IMR-90 (cell line): Measurements from ENCODE around the gene CEP83. TPM values are rescaled to one million over a fixed set of nuclear protein-coding genes. Genes with fewer than 3 reads are reported as not detected.

Experiments used
- ATAC-seq: fragments of 200-7000 bp; cut with Tn5 transposase; 2 replicates; pipeline ENCODE4 v1.9.1; 2020; ENCODE audit warnings: low read depth, mild to moderate bottlenecking, moderate library complexity
- BruUV-seq: library from RNA; stranded (reverse); fragments of 400-500 nt; replicated peaks from 2 replicates; lab custom pipeline; 2021; lab: Mats Ljungman, UMichigan
- CTCF ChIA-PET: fragments of 300-600 bp; formaldehyde crosslinking; extraction: SDS; loops from one replicate; lab custom pipeline; 2021; ENCODE audit warnings: antibody characterized with exemption; lab: Yijun Ruan, JAX
- POLR2A ChIA-PET: fragments of 300-600 bp; sonication (Branson Sonifier 250); formaldehyde crosslinking; loops from one replicate; lab custom pipeline; 2022; ENCODE audit warnings: antibody characterized with exemption; ENCODE audit not compliant: unreplicated experiment; lab: Charles Lee
- DNase-seq: peaks from one replicate; pipeline ENCODE4 v3.0.0; 2013
- H2AFZ ChIP-seq: replicated peaks from 2 replicates; pipeline ENCODE3; 2013; ENCODE audit warnings: low read length, mild to moderate bottlenecking; ENCODE audit not compliant: poor library complexity
- H2AK5ac ChIP-seq: 2 replicates; pipeline ENCODE4 v1.6.1; 2013; ENCODE audit warnings: low read depth, low read length, inconsistent platforms
- H2AK9ac ChIP-seq: replicated peaks from 2 replicates; pipeline ENCODE3; 2013; ENCODE audit warnings: mild to moderate bottlenecking, low read depth, low read length, moderate library complexity; ENCODE audit not compliant: poor library complexity
- H2BK120ac ChIP-seq: 2 replicates; pipeline ENCODE4 v1.6.1; 2013; ENCODE audit warnings: low read depth, low read length, inconsistent platforms
- H2BK15ac ChIP-seq: 3 replicates; pipeline ENCODE4 v1.6.1; 2013; ENCODE audit warnings: low read depth, low read length, inconsistent platforms
- H2BK20ac ChIP-seq: 2 replicates; pipeline ENCODE4 v1.6.1; 2013; ENCODE audit warnings: low read depth, mild to moderate bottlenecking, inconsistent platforms, low read length, moderate library complexity
- H2BK5ac ChIP-seq: 2 replicates; pipeline ENCODE4 v1.6.1; 2013; ENCODE audit warnings: mild to moderate bottlenecking, low read depth, low read length, inconsistent platforms; ENCODE audit not compliant: poor library complexity, severe bottlenecking
- H3K14ac ChIP-seq: replicated peaks from 2 replicates; pipeline ENCODE4 v1.6.1; 2013; ENCODE audit warnings: low read depth, low read length, inconsistent platforms
- H3K18ac ChIP-seq: 2 replicates; pipeline ENCODE4 v1.6.1; 2013; ENCODE audit warnings: low read depth, low read length, control low read depth
- H3K23ac ChIP-seq: 2 replicates; pipeline ENCODE4 v1.6.1; 2013; ENCODE audit warnings: low read depth, low read length, inconsistent platforms
- H3K27ac ChIP-seq: 2 replicates; pipeline ENCODE4 v1.5.1; 2013; ENCODE audit warnings: mild to moderate bottlenecking, control low read depth, low read length; ENCODE audit not compliant: insufficient read depth
- H3K27me3 ChIP-seq: 2 replicates; pipeline ENCODE4 v1.6.1; 2013; ENCODE audit warnings: low read length; ENCODE audit not compliant: control insufficient read depth, insufficient read depth
- H3K36me3 ChIP-seq: 2 replicates; pipeline ENCODE4 v1.6.1; 2013; ENCODE audit warnings: low read length, mixed read lengths; ENCODE audit not compliant: control insufficient read depth, insufficient read depth
- H3K4ac ChIP-seq: 2 replicates; pipeline ENCODE4 v1.6.1; 2013; ENCODE audit warnings: low read depth, low read length, inconsistent platforms
- H3K4me1 ChIP-seq: 2 replicates; pipeline ENCODE4 v1.6.1; 2013; ENCODE audit warnings: low read length, mixed read lengths; ENCODE audit not compliant: control insufficient read depth, insufficient read depth
- H3K4me2 ChIP-seq: 2 replicates; pipeline ENCODE4 v1.6.1; 2013; ENCODE audit warnings: low read depth, mild to moderate bottlenecking, control low read depth, low read length, moderate library complexity
- H3K4me3 ChIP-seq: 2 replicates; pipeline ENCODE4 v1.5.1; 2013; ENCODE audit warnings: low read depth, mild to moderate bottlenecking, control low read depth, low read length, moderate library complexity; ENCODE audit not compliant: insufficient read depth
- H3K56ac ChIP-seq: 2 replicates; pipeline ENCODE4 v1.6.1; 2013; ENCODE audit warnings: low read length, inconsistent platforms; ENCODE audit not compliant: insufficient read depth; ENCODE audit errors: extremely low read depth
- H3K79me1 ChIP-seq, 2 experiments: 2 replicates each; pipeline ENCODE4 v1.6.1; 2013; ENCODE audit warnings: low read length in 2 of 2, inconsistent platforms in 1 of 2, low read depth in 1 of 2
- H3K9ac ChIP-seq: 2 replicates; pipeline ENCODE4 v1.6.1; 2013; ENCODE audit warnings: low read depth, low read length, control low read depth
- H3K9me1 ChIP-seq: 2 replicates; pipeline ENCODE4 v1.6.1; 2013; ENCODE audit warnings: low read length, inconsistent platforms; ENCODE audit not compliant: insufficient read depth
- H3K9me3 ChIP-seq: 2 replicates; pipeline ENCODE4 v1.6.1; 2013; ENCODE audit warnings: low read length; ENCODE audit not compliant: control insufficient read depth, insufficient read depth
- H4K20me1 ChIP-seq: 2 replicates; pipeline ENCODE4 v1.6.1; 2013; ENCODE audit warnings: low read length, inconsistent platforms; ENCODE audit not compliant: insufficient read depth
- H4K5ac ChIP-seq: 2 replicates; pipeline ENCODE4 v1.6.1; 2013; ENCODE audit warnings: mild to moderate bottlenecking, low read depth, low read length, control low read depth
- H4K8ac ChIP-seq, 2 experiments: 2 replicates each; pipeline ENCODE4 v1.6.1; 2013; ENCODE audit warnings: low read depth in 2 of 2, low read length in 2 of 2, control low read depth in 1 of 2, inconsistent platforms in 1 of 2
- H4K91ac ChIP-seq: 2 replicates; pipeline ENCODE4 v1.6.1; 2013; ENCODE audit warnings: low read depth, low read length, inconsistent platforms; ENCODE audit not compliant: insufficient read depth
- BHLHE40 ChIP-seq: fragments of 150-350 bp; IDR thresholded peaks from 2 replicates; pipeline ENCODE4 v1.6.1; 2016; ENCODE audit warnings: mild to moderate bottlenecking, low read depth, low read length
- FOS ChIP-seq: fragments of 150-350 bp; IDR thresholded peaks from 2 replicates; pipeline ENCODE4 v1.6.1; 2016; ENCODE audit warnings: low read depth, low read length
- MAFK ChIP-seq: IDR thresholded peaks from 2 replicates; pipeline ENCODE4 v1.6.1; 2012; ENCODE audit warnings: low read depth, low read length, improper control_type of control experiment
- MAZ ChIP-seq: IDR thresholded peaks from 2 replicates; pipeline ENCODE4 v1.6.1; 2012; ENCODE audit warnings: low read depth, mild to moderate bottlenecking, low read length, improper control_type of control experiment, moderate library complexity, borderline replicate concordance
- MXI1 ChIP-seq: IDR thresholded peaks from 2 replicates; pipeline ENCODE4 v1.6.1; 2012; ENCODE audit warnings: low read depth, mild to moderate bottlenecking, low read length, moderate library complexity, borderline replicate concordance
- NFE2L2 ChIP-seq: fragments of 150-350 bp; IDR thresholded peaks from 2 replicates; pipeline ENCODE4 v1.6.1; 2016; ENCODE audit warnings: low read depth, mild to moderate bottlenecking, low read length
- POLR2A ChIP-seq: IDR thresholded peaks from 2 replicates; pipeline ENCODE4 v1.6.1; 2012; ENCODE audit warnings: mild to moderate bottlenecking, low read depth, low read length
- RAD21 ChIP-seq: IDR thresholded peaks from 2 replicates; pipeline ENCODE4 v1.6.1; 2012; ENCODE audit warnings: low read length, improper control_type of control experiment
- RCOR1 ChIP-seq: IDR thresholded peaks from 2 replicates; pipeline ENCODE4 v1.6.1; 2012; ENCODE audit warnings: mild to moderate bottlenecking, low read length, improper control_type of control experiment; ENCODE audit not compliant: insufficient replicate concordance
- RFX5 ChIP-seq: IDR thresholded peaks from 2 replicates; pipeline ENCODE4 v1.8.0; 2012; ENCODE audit warnings: low read depth, mild to moderate bottlenecking, low read length, moderate library complexity
- SMC3 ChIP-seq: fragments of 150-350 bp; IDR thresholded peaks from 2 replicates; pipeline ENCODE4 v1.6.1; 2016; ENCODE audit warnings: low read depth, mild to moderate bottlenecking, antibody characterized with exemption, low read length, moderate library complexity
- USF2 ChIP-seq: fragments of 150-350 bp; IDR thresholded peaks from 2 replicates; pipeline ENCODE4 v1.6.1; 2017; ENCODE audit warnings: mild to moderate bottlenecking, antibody characterized with exemption, low read length, low read depth
- WGBS, 2 experiments: methylation state at CpG; one replicate each; pipeline versions ENCODE4 v1.1.5 to v1.1.7; 2013; ENCODE audit warnings: missing lambda C conversion rate in 2 of 2; ENCODE audit not compliant: insufficient read length in 1 of 2; ENCODE audit errors: extremely low coverage in 2 of 2; 5-methylcytosine and 5-hydroxymethylcytosine counted together
- dilution Hi-C: fragments of 300-500 bp; cut with HindIII; formaldehyde crosslinking; loops from one replicate; pipeline ENCODE4 v1.14.3; 2018; ENCODE audit warnings: low sequenced_read_pairs; ENCODE audit not compliant: unreplicated experiment
- in situ Hi-C: fragments of 300-500 bp; cut with MboI; formaldehyde crosslinking; loops from 3 replicates; pipeline ENCODE4 v1.14.3; 2019; ENCODE audit warnings: low sequenced_read_pairs, inconsistent platforms, mixed read lengths
- intact Hi-C: fragments of 100-400 bp; cut with micrococcal nuclease; formaldehyde crosslinking; loops from 2 replicates; pipeline ENCODE4 v1.10.0; 2022
- polyA plus RNA-seq, 3 experiments: library from polyadenylated mRNA; depleted of rRNA; stranded (reverse); fragments of >200 nt; gene quantifications; 2 replicates each; pipeline ENCODE4 v1.2.3, GENCODE V29; 2012; ENCODE audit warnings: low replicate concordance in 1 of 3
- total RNA-seq: library from RNA; depleted of rRNA; stranded (reverse); fragments of >200 nt; gene quantifications from 2 replicates; pipeline ENCODE4 v1.2.3, GENCODE V29; 2012
- TF ChIP-seq, protein P1 (sequence below): fragments of 150-350 bp; IDR thresholded peaks from 2 replicates; pipeline ENCODE4 v1.6.1; 2016; ENCODE audit warnings: low read depth, mild to moderate bottlenecking, low read length, moderate library complexity, borderline replicate concordance
- TF ChIP-seq, protein P2 (sequence below): conservative IDR thresholded peaks from 2 replicates; pipeline ENCODE4 v1.5.1; 2012; ENCODE audit warnings: mild to moderate bottlenecking, low read depth, low read length, improper control_type of control experiment

The CEP83 gene
- total and polyA plus RNA-seq, 2 of the 4 experiments (the other 2 are of a cell fraction) = 3.9 to 8.9 TPM

DNA sequence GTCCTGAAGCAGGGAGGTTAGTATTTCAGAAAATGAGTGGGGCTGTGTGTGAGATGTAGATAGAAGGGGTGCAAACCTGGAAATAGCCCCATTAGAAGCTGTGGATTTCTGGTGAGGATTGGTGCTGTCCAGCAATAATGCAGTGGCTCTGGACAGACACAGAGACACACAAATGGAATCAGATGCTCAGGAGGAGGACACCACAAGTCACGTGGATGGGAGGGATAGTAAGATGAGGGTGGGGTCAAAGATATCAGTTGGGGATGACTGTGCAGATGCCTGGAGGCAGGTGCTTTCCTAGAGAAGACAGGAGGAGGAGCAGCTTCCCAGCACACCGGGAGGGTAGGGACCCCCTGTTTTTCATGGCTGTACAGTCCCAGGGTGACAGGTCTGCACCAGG is 174.8 kb downstream of the CEP83 start:
- Histone ChIP-seq H3K27me3 (peaks cover 4% of the 10 kb centered on the region), H4K20me1 (no peaks in the 10 kb centered on the region), H3K4ac (no peak overlapping the region), H3K9ac (no peak overlapping the region), H2BK120ac (no peak overlapping the region), H4K8ac (no peak overlapping the region), H2BK20ac (no peak overlapping the region), H3K36me3 (no peaks in the 10 kb centered on the region), H2AK5ac (no peak overlapping the region), H3K56ac (no peak overlapping the region), H4K5ac (no peak overlapping the region), H3K4me1 (peaks cover 7% of the 10 kb centered on the region), H2AFZ (no peak overlapping the region), H2AK9ac (peak overlapping the region; percentile 71), H3K79me1 (no peaks in the 10 kb centered on the region), H3K9me1 (peaks cover 3% of the 10 kb centered on the region; the same call in 1 of the 2 replicates), H2BK15ac (no peak overlapping the region), H3K27ac (no peak overlapping the region), H4K91ac (no peak overlapping the region), H3K4me2 (no peak overlapping the region), H3K14ac (no peak overlapping the region), H3K4me3 (no peak overlapping the region), H3K23ac (no peak overlapping the region), H3K9me3 (no peaks in the 10 kb centered on the region), H2BK5ac (no peak overlapping the region), H3K18ac (no peak overlapping the region)
- no peak for DNase-seq
- in situ Hi-C loops = no loop called here
- TF ChIP-seq RCOR1 (no peak), MAFK (no peak), NFE2L2 (no peak), USF2 (no peak), MAZ (no peak), SMC3 (no peak), POLR2A (no peak), FOS (no peak), BHLHE40 (no peak), MXI1 (no peak), RFX5 (no peak), RAD21 (no peak)
- TF ChIP-seq, protein P1, sequence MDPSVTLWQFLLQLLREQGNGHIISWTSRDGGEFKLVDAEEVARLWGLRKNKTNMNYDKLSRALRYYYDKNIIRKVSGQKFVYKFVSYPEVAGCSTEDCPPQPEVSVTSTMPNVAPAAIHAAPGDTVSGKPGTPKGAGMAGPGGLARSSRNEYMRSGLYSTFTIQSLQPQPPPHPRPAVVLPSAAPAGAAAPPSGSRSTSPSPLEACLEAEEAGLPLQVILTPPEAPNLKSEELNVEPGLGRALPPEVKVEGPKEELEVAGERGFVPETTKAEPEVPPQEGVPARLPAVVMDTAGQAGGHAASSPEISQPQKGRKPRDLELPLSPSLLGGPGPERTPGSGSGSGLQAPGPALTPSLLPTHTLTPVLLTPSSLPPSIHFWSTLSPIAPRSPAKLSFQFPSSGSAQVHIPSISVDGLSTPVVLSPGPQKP = no peak
- TF ChIP-seq, protein P2, sequence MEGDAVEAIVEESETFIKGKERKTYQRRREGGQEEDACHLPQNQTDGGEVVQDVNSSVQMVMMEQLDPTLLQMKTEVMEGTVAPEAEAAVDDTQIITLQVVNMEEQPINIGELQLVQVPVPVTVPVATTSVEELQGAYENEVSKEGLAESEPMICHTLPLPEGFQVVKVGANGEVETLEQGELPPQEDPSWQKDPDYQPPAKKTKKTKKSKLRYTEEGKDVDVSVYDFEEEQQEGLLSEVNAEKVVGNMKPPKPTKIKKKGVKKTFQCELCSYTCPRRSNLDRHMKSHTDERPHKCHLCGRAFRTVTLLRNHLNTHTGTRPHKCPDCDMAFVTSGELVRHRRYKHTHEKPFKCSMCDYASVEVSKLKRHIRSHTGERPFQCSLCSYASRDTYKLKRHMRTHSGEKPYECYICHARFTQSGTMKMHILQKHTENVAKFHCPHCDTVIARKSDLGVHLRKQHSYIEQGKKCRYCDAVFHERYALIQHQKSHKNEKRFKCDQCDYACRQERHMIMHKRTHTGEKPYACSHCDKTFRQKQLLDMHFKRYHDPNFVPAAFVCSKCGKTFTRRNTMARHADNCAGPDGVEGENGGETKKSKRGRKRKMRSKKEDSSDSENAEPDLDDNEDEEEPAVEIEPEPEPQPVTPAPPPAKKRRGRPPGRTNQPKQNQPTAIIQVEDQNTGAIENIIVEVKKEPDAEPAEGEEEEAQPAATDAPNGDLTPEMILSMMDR = no peak
- CTCF ChIA-PET = no interaction called here
- no peak for ATAC-seq
- dilution Hi-C loops = no loop called here
- WGBS, 2 experiments = no CpG with 5 or more reads among the region's 2 CpGs
- intact Hi-C loops = no loop called here
- BruUV-seq = no TSS peak
- POLR2A ChIA-PET = no interaction called here
